ENCODE results near the gene AKNAD1. TPM values are rescaled to one million over a fixed set of nuclear protein-coding genes. Genes with fewer than 3 reads are reported as not detected.

The AKNAD1 gene
- polyA plus RNA-seq, 1 of the 3 experiments (the other 2 are of a cell fraction) = 0.71 TPM

GRCh38 chr1:108880850-108881249 lies 24.0 kb upstream of the AKNAD1 start (continued):
- TF ChIP-seq, protein P1, sequence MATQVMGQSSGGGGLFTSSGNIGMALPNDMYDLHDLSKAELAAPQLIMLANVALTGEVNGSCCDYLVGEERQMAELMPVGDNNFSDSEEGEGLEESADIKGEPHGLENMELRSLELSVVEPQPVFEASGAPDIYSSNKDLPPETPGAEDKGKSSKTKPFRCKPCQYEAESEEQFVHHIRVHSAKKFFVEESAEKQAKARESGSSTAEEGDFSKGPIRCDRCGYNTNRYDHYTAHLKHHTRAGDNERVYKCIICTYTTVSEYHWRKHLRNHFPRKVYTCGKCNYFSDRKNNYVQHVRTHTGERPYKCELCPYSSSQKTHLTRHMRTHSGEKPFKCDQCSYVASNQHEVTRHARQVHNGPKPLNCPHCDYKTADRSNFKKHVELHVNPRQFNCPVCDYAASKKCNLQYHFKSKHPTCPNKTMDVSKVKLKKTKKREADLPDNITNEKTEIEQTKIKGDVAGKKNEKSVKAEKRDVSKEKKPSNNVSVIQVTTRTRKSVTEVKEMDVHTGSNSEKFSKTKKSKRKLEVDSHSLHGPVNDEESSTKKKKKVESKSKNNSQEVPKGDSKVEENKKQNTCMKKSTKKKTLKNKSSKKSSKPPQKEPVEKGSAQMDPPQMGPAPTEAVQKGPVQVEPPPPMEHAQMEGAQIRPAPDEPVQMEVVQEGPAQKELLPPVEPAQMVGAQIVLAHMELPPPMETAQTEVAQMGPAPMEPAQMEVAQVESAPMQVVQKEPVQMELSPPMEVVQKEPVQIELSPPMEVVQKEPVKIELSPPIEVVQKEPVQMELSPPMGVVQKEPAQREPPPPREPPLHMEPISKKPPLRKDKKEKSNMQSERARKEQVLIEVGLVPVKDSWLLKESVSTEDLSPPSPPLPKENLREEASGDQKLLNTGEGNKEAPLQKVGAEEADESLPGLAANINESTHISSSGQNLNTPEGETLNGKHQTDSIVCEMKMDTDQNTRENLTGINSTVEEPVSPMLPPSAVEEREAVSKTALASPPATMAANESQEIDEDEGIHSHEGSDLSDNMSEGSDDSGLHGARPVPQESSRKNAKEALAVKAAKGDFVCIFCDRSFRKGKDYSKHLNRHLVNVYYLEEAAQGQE (IDR thresholded peaks at IDR 0.05; ENCODE audit: low read depth, low read length) = peak; percentile 97
- TF ChIP-seq PBX3 (IDR thresholded peaks at IDR 0.05) (peak; percentile 22; the same call in 1 of the 2 replicates), TCF12 (IDR thresholded peaks at IDR 0.05) (peak; percentile 29; the same call in 1 of the 2 replicates), RCOR1 (IDR thresholded peaks at IDR 0.05; ENCODE audit: low read length) (no peak), CTCF (IDR thresholded peaks at IDR 0.05) (no peak), GATA2 (CRISPR knock-in tag; IDR thresholded peaks at IDR 0.05) (0 out of 2 replicates have a peak, but pooled peaks have one; percentile 7)

DNA sequence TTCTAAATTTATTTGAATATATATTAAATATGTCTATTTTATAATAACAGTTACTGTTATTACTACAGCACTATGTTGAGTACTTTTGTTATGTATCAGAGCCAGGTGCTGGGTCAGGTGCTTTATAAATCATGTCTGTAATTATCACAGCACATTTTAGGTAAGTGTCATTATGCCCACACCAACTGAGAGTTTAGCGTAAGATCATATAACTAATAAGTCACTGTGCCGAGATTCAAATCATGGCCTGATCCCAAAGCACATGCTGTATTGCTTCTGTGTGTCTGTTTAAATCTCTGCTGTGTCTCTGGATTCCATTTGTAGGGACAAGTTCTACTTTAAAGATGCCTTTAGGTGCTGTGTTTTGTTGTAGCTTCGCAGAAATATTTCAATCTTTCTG lies 21.8 kb upstream of the AKNAD1 start:
- H3K4me2 ChIP-seq = peak overlapping the region; percentile 50; the same call in 1 of the 2 replicates
- peaks cover 66% of the 10 kb centered on the region for H3K79me2 ChIP-seq (ENCODE audit: insufficient read depth)
- ChIA-PET CTCF (interaction anchor here (1.2 to 1.3 kb wide), 2 partner anchors 19 to 50 kb away, joined by 5 read pairs; no protein-coding TSS in a partner anchor), POLR2A (no interaction called here)
- TF ChIP-seq USF2 (IDR thresholded peaks at IDR 0.05; ENCODE audit: borderline replicate concordance, low read depth, low read length) = no peak
- no peak for TF ChIP-seq SIN3A (IDR thresholded peaks at IDR 0.05; ENCODE audit: borderline replicate concordance, low read depth, low read length)
- no peak for TF ChIP-seq GABPA (IDR thresholded peaks at IDR 0.05; ENCODE audit: low read depth)
- TF ChIP-seq MXI1 (IDR thresholded peaks at IDR 0.05; ENCODE audit: low read depth, low read length) = peak; percentile 61; the same call in 1 of the 2 replicates
- no peak for TF ChIP-seq JUND (IDR thresholded peaks at IDR 0.05)
- peaks cover 3% of the 10 kb centered on the region; the same call in 1 of the 2 replicates for H4K20me1 ChIP-seq (ENCODE audit: insufficient read depth)
- H2AFZ ChIP-seq (ENCODE audit: low read depth) = peak overlapping the region; percentile 52
- H3K27me3 ChIP-seq (ENCODE audit: insufficient read depth) = no peaks in the 10 kb centered on the region
- no peaks in the 10 kb centered on the region for H3F3A ChIP-seq (replicated peaks; ENCODE audit: insufficient read depth)
- no peak overlapping the region for H3K9ac ChIP-seq
- H3K36me3 ChIP-seq (replicated peaks in 1 of 2; ENCODE audit: control insufficient read depth in 1 of 2, insufficient read depth in 2 of 2, low read length in 1 of 2) = peaks cover 0 to 3% of the 10 kb centered on the region in 2 experiments
- no peak overlapping the region; a peak in 1 of 4 replicates for H3K4me3 ChIP-seq (ENCODE audit: low read depth in 2 of 2, low read length in 1 of 2)
- peak; percentile 17 for DNase-seq
- H3K4me1 ChIP-seq (ENCODE audit: control insufficient read depth in 1 of 2, insufficient read depth in 2 of 2, low read depth in 1 of 2, low read length in 1 of 2) = peaks cover 0 to 2% of the 10 kb centered on the region in 2 experiments; a peak in 2 of 4 replicates
- no peaks in the 10 kb centered on the region for H3K9me2 ChIP-seq
- no peak overlapping the region for H3K27ac ChIP-seq (ENCODE audit: low read depth in 2 of 2, low read length in 1 of 2)
- no peaks in the 10 kb centered on the region for H3K9me3 ChIP-seq
- WGBS (ENCODE audit: low lambda C conversion rate) = 80% methylated on average over 3 of the region's 3 CpGs
